GM12891 (cell line): ENCODE measurements around the gene DCUN1D3.

Experiments used
- DNase-seq: peaks from one replicate; pipeline ENCODE4 v3.0.0; 2011; ENCODE audit warnings: low spot score; ENCODE audit not compliant: insufficient read length
- FAIRE-seq: peaks from 2 replicates; lab custom pipeline; 2011; peaks lifted over from hg19 to GRCh38; lab: Jason Lieb, UNC
- PAX5 ChIP-seq: IDR thresholded peaks from 2 replicates; pipeline ENCODE4 v1.6.1; 2011; ENCODE audit warnings: low read length, moderate library complexity, mild to moderate bottlenecking; ENCODE audit not compliant: insufficient read depth, severe bottlenecking
- POLR2A ChIP-seq: IDR thresholded peaks from 2 replicates; pipeline ENCODE4 v1.6.1; 2011; ENCODE audit warnings: low read depth, low read length, control low read depth
- POLR2AphosphoS5 ChIP-seq: IDR thresholded peaks from 2 replicates; pipeline ENCODE4 v1.6.1; 2011; ENCODE audit warnings: low read depth, low read length, control low read depth
- POU2F2 ChIP-seq: IDR thresholded peaks from 2 replicates; pipeline ENCODE4 v1.6.1; 2011; ENCODE audit warnings: low read depth, mild to moderate bottlenecking, control low read depth, low read length, moderate library complexity
- SPI1 ChIP-seq: IDR thresholded peaks from 2 replicates; pipeline ENCODE4 v1.6.1; 2011; ENCODE audit warnings: low read depth, low read length, control low read depth
- TAF1 ChIP-seq: IDR thresholded peaks from 2 replicates; pipeline ENCODE4 v1.6.1; 2011; ENCODE audit warnings: low read depth, low read length, control low read depth

DCUN1D3 gene

GRCh38 chr16:20920799-20921198, 20.6 kb upstream of the DCUN1D3 start:
- DNase-seq (no peak), FAIRE-seq (no peak)
- TF ChIP-seq POLR2A (no peak), TAF1 (no peak)

DNA sequence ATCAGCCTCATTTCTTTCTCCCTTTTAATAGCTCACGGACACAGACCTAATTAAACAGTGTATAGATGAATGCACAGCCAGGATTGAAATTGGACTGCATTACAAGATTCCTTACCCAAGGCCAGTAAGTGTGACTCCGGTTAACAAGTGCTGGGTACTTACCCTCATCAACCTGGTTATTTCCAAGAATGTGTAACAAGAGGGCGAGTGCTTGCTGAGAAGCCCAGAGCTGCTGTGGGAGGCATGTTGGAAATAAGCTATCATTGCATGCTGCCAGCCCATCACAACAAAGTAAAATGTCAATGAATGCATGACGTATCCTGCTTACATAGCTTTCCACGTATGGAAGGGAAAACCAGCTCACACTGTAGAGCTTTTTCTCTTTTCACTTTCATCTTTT, 19.9 kb upstream of the DCUN1D3 start:
- no peak for FAIRE-seq
- DNase-seq = no peak

DNA sequence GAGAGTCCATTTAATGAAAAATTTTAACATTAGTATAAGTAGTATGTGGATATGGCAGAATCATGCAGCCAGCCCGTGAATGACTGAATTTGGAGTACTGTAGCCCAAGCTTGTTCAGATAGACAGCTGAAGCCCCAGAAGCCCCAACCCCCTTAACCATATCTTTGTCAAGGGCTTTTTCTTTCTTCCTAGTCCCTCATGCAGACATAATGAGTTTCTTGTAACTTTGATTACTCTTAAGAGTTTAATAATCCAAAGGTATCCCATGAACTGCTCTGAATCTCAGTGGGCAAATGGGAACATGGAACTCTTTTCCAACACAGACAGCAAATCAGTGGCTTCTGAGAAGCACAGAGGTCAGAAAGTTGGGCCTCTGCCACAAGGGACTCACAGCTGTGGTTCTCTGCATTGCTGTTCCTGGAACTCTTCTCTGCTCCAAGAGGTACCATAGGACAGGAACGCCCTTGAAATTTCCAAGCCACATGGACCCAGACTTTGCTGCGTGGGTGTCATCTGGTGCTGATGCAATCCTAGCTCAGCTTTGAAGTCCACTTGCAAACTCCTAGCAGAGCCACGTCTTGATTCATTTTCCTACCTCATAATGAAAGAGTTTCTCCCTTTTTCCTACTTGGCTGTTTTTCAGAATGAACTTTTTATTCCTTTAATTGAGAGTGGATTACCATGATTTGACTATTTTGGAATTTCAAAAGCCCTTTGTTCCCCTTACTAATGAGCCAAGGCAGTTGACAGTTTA, 18.5 kb upstream of the DCUN1D3 start:
- TF ChIP-seq POLR2AphosphoS5 = no peak
- TF ChIP-seq TAF1 = no peak
- TF ChIP-seq PAX5 = no peak
- no peak for TF ChIP-seq POU2F2
- TF ChIP-seq SPI1 = no peak
- TF ChIP-seq POLR2A = no peak
- FAIRE-seq (no peak), DNase-seq (no peak)

More for the DNA sequence above, 19.9 kb upstream of the DCUN1D3 start:
- no peak for TF ChIP-seq POU2F2
- no peak for TF ChIP-seq POLR2AphosphoS5
- no peak for TF ChIP-seq SPI1
- no peak for TF ChIP-seq TAF1
- no peak for TF ChIP-seq PAX5
- TF ChIP-seq POLR2A = no peak

DNA sequence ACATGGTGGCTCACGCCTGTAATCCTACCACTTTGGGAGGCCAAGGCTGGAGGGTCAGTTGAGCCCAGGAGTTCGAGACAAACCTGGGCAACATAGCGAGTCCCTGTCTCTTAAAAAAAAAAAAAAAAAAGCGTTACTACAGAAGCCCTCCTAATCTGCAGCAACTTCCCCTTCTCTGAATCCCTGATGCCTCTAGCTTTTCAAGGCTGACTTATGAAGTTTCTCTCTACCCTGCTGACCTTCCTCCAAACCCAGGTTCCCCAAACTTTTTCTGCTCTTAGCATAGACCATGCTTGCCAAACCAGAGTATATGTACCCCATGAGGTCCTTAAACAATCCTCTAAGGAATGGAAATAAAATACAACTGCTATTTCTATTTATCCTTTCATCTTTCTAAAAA, 16.8 kb upstream of the DCUN1D3 start:
- no peak for DNase-seq
- FAIRE-seq = no peak
- TF ChIP-seq TAF1 = no peak

- TF ChIP-seq POLR2A (no peak), TAF1 (no peak), PAX5 (no peak)
- DNase-seq = no peak
- FAIRE-seq = no peak
These were observed 16.1 kb upstream of the DCUN1D3 start for GRCh38 chr16:20916289-20916688.

DNA sequence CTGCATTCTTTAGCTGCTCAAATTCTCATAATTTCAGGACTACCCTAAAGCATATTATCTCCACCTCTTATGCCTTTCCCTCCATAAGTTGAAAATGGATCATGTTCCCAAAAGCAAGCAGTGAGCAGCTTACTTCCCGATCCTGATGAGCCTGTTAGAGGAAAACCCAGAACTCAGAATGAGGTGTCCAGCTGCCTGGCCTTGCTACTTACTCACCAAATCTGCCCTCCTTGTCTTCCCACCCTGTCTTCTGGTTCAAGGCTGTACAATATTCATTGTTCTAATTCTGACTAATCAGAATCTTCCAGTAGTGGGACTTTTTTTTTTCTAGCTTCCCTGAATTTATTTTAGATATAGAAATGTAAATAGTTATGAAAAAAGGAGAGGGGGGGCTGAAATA, 11.2 kb upstream of the DCUN1D3 start:
- DNase-seq = no peak
- no peak for FAIRE-seq
- no peak for TF ChIP-seq POLR2AphosphoS5
- TF ChIP-seq SPI1 = no peak
- no peak for TF ChIP-seq POU2F2
- no peak for TF ChIP-seq TAF1
- no peak for TF ChIP-seq PAX5
- TF ChIP-seq POLR2A = no peak

GRCh38 chr16:20910781-20911321, 10.7 kb upstream of the DCUN1D3 start:
- no peak for FAIRE-seq
- DNase-seq = no peak
- TF ChIP-seq POU2F2 (no peak), PAX5 (no peak), TAF1 (no peak), POLR2A (no peak), POLR2AphosphoS5 (no peak), SPI1 (no peak)

- DNase-seq (no peak), FAIRE-seq (no peak)
- TF ChIP-seq POLR2AphosphoS5 (no peak), POU2F2 (no peak), SPI1 (no peak), TAF1 (no peak), PAX5 (no peak), POLR2A (no peak)
These were observed 6.4 kb upstream of the DCUN1D3 start for GRCh38 chr16:20906341-20907255.

GRCh38 chr16:20905576-20905975, 5.4 kb upstream of the DCUN1D3 start:
- TF ChIP-seq SPI1 (no peak), TAF1 (no peak), POLR2A (no peak), POU2F2 (no peak), POLR2AphosphoS5 (no peak), PAX5 (no peak)
- no peak for DNase-seq
- FAIRE-seq = no peak

- FAIRE-seq = peak; percentile 47
- DNase-seq = peak; percentile 20
- TF ChIP-seq SPI1 (peak; percentile 95), POLR2AphosphoS5 (no peak)
These were observed 4.4 kb upstream of the DCUN1D3 start for GRCh38 chr16:20904507-20905081.
